Fibroblast of gingiva (primary cell): ENCODE data around the gene VOPP1.

Experiments used
- DNase-seq: peaks from one replicate; pipeline ENCODE4 v3.0.0-alpha.2; 2011; ENCODE audit warnings: low read depth

VOPP1 gene

GRCh38 chr7:55468495-55468894, 103.8 kb downstream of the VOPP1 start:
- no peak for DNase-seq

GRCh38 chr7:55467047-55467593, 105.2 kb downstream of the VOPP1 start:
- no peak for DNase-seq

- DNase-seq = no peak
Measured at GRCh38 chr7:55465691-55466090, 106.6 kb downstream of the VOPP1 start.

- DNase-seq = no peak
Measured at GRCh38 chr7:55464422-55464821, 107.9 kb downstream of the VOPP1 start.

GRCh38 chr7:55463686-55464262, 108.5 kb downstream of the VOPP1 start:
- no peak for DNase-seq

- no peak for DNase-seq
Measured at GRCh38 chr7:55458351-55458750, 114.0 kb downstream of the VOPP1 start.

GRCh38 chr7:55457801-55458200, 114.5 kb downstream of the VOPP1 start:
- peak; percentile 14 for DNase-seq

- DNase-seq = no peak
Measured at GRCh38 chr7:55452971-55453370, 119.3 kb downstream of the VOPP1 start.

- no peak for DNase-seq
Measured at GRCh38 chr7:55449992-55450535, 122.2 kb downstream of the VOPP1 start.

- DNase-seq = no peak
Measured at GRCh38 chr7:55449205-55449991, 122.9 kb downstream of the VOPP1 start.

GRCh38 chr7:55448526-55448925, 123.8 kb downstream of the VOPP1 start:
- no peak for DNase-seq

GRCh38 chr7:55444786-55445185, 127.5 kb downstream of the VOPP1 start:
- no peak for DNase-seq

GRCh38 chr7:55441774-55442522, 130.4 kb downstream of the VOPP1 start:
- peak; percentile 73 for DNase-seq

- DNase-seq = no peak
Measured at GRCh38 chr7:55441002-55441401, 131.3 kb downstream of the VOPP1 start.

GRCh38 chr7:55440040-55440690, 132.1 kb downstream of the VOPP1 start:
- DNase-seq = no peak

- DNase-seq = no peak
Measured at GRCh38 chr7:55439627-55440026, 132.7 kb downstream of the VOPP1 start.

- no peak for DNase-seq
Measured at GRCh38 chr7:55438757-55439525, 133.4 kb downstream of the VOPP1 start.

GRCh38 chr7:55438085-55438756, 134.1 kb downstream of the VOPP1 start:
- no peak for DNase-seq

- no peak for DNase-seq
Measured at GRCh38 chr7:55437375-55437774, 134.9 kb downstream of the VOPP1 start.

GRCh38 chr7:55436457-55436856, 135.8 kb downstream of the VOPP1 start:
- DNase-seq = no peak

GRCh38 chr7:55435466-55435865, 136.8 kb downstream of the VOPP1 start:
- DNase-seq = no peak
